WTC11 (cell line): ENCODE data around the gene ANKRD52. TPM values are rescaled to one million over a fixed set of nuclear protein-coding genes. Genes with fewer than 3 reads are reported as not detected.

ENCODE experiments used
- ATF1 ChIP-seq: sonication (generic); formaldehyde crosslinking; IDR thresholded peaks from 2 replicates; pipeline ENCODE4 v1.8.1; 2023; ENCODE audit warnings: mild to moderate bottlenecking, moderate library complexity, missing genetic modification reagents
- FOXK1 ChIP-seq: sonication (generic); formaldehyde crosslinking; IDR thresholded peaks from 2 replicates; pipeline ENCODE4 v1.8.0; 2022; ENCODE audit warnings: mild to moderate bottlenecking, moderate library complexity, missing genetic modification reagents
- GABPB1 ChIP-seq: sonication (generic); formaldehyde crosslinking; IDR thresholded peaks from 2 replicates; pipeline ENCODE4 v1.8.1; 2023; ENCODE audit warnings: mild to moderate bottlenecking, missing genetic modification reagents
- GRHL2 ChIP-seq: fragments of 250-450 bp; sonication (Bioruptor Pico); IDR thresholded peaks from 2 replicates; pipeline ENCODE4 v1.8.0; 2022; ENCODE audit warnings: mild to moderate bottlenecking, moderate library complexity; ENCODE audit not compliant: insufficient replicate concordance, severe bottlenecking
- JAZF1 ChIP-seq: fragments of 250-450 bp; sonication (Bioruptor Pico); IDR thresholded peaks from 2 replicates; pipeline ENCODE4 v1.9.0; 2021; ENCODE audit warnings: moderate library complexity, mild to moderate bottlenecking, inconsistent platforms
- MXD4 ChIP-seq: fragments of 250-450 bp; sonication (Bioruptor Pico); IDR thresholded peaks from 2 replicates; pipeline ENCODE4 v1.8.0; 2021; ENCODE audit warnings: mild to moderate bottlenecking, moderate library complexity, borderline replicate concordance
- NFATC4 ChIP-seq: fragments of 250-450 bp; sonication (Bioruptor Pico); IDR thresholded peaks from 2 replicates; pipeline ENCODE4 v1.9.0; 2021; ENCODE audit warnings: mild to moderate bottlenecking
- NFYB ChIP-seq: sonication (generic); formaldehyde crosslinking; conservative IDR thresholded peaks from 2 replicates; pipeline ENCODE4 v1.8.0; 2022; ENCODE audit warnings: low read depth, missing genetic modification reagents
- RELA ChIP-seq: sonication (generic); formaldehyde crosslinking; IDR thresholded peaks from 2 replicates; pipeline ENCODE4 v1.8.1; 2022; ENCODE audit warnings: missing genetic modification reagents, mild to moderate bottlenecking, borderline replicate concordance
- SOX15 ChIP-seq: fragments of 250-450 bp; sonication (Bioruptor Pico); IDR thresholded peaks from 2 replicates; pipeline ENCODE4 v1.9.0; 2021; ENCODE audit warnings: mild to moderate bottlenecking
- ZNF121 ChIP-seq: sonication (generic); formaldehyde crosslinking; IDR thresholded peaks from 2 replicates; pipeline ENCODE4 v1.8.0; 2023; ENCODE audit warnings: missing genetic modification reagents
- ZNF232 ChIP-seq: sonication (generic); formaldehyde crosslinking; IDR thresholded peaks from 2 replicates; pipeline ENCODE4 v1.8.0; 2022; ENCODE audit warnings: mild to moderate bottlenecking, missing genetic modification reagents
- total RNA-seq: library from RNA; stranded (reverse); gene quantifications from 3 replicates; pipeline ENCODE4 v1.2.3, GENCODE V29; 2021
- TF ChIP-seq, protein P1 (sequence below): sonication (generic); formaldehyde crosslinking; IDR thresholded peaks from 2 replicates; pipeline ENCODE4 v1.8.0; 2023; ENCODE audit warnings: missing genetic modification reagents, mild to moderate bottlenecking, borderline replicate concordance
- TF ChIP-seq, protein P2 (sequence below): fragments of 250-450 bp; sonication (Bioruptor Pico); IDR thresholded peaks from 2 replicates; pipeline ENCODE4 v1.8.0; 2021; ENCODE audit warnings: mild to moderate bottlenecking
- TF ChIP-seq, protein P3 (sequence below): sonication (generic); formaldehyde crosslinking; conservative IDR thresholded peaks from 2 replicates; pipeline ENCODE4 v1.8.1; 2022; ENCODE audit warnings: mild to moderate bottlenecking, missing genetic modification reagents
- TF ChIP-seq, protein P4 (sequence below): fragments of 250-450 bp; sonication (Bioruptor Pico); IDR thresholded peaks from 2 replicates; pipeline ENCODE4 v1.9.0; 2021; ENCODE audit warnings: mild to moderate bottlenecking
- TF ChIP-seq, protein P5 (sequence below): fragments of 250-450 bp; sonication (Bioruptor Pico); conservative IDR thresholded peaks from 2 replicates; pipeline ENCODE4 v1.9.0; 2021; ENCODE audit warnings: mild to moderate bottlenecking
- TF ChIP-seq, protein P6 (sequence below): sonication (generic); formaldehyde crosslinking; IDR thresholded peaks from 2 replicates; pipeline ENCODE4 v1.8.1; 2022; ENCODE audit warnings: low read depth, missing genetic modification reagents, borderline replicate concordance

ANKRD52 gene
- total RNA-seq, 1 experiment from 2014 or later: 41.2 TPM

DNA sequence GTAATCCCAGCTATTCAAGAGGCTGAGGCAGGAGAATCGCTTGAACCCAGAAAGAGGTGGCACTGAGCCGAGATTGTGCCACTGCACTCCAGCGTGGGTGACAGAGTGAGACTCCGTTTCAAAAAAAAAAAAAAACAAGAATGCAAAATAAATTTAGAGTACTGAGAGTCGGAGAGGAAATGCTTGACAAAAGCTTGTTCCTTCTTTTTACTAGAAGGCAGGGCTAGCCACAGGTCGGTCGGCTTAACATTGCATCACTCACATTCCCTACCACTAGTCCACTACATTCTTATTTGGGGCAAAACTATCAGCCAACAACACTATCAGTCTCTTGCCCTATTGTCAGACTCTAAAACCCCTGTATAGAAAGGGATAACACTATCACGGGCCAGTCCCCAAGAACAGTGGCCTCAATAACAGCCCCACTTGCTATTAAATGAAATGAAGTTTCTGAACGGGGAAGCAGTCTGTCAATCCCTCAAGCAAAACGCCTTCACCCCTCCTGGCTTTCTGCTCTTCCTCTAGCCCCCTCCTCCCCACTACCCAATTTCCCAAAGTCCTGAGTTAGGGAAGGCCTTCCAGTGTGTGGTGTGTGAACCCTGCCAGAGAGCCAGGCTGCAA lies 37.5 kb downstream of the ANKRD52 start (continued):
- TF ChIP-seq, protein P1, sequence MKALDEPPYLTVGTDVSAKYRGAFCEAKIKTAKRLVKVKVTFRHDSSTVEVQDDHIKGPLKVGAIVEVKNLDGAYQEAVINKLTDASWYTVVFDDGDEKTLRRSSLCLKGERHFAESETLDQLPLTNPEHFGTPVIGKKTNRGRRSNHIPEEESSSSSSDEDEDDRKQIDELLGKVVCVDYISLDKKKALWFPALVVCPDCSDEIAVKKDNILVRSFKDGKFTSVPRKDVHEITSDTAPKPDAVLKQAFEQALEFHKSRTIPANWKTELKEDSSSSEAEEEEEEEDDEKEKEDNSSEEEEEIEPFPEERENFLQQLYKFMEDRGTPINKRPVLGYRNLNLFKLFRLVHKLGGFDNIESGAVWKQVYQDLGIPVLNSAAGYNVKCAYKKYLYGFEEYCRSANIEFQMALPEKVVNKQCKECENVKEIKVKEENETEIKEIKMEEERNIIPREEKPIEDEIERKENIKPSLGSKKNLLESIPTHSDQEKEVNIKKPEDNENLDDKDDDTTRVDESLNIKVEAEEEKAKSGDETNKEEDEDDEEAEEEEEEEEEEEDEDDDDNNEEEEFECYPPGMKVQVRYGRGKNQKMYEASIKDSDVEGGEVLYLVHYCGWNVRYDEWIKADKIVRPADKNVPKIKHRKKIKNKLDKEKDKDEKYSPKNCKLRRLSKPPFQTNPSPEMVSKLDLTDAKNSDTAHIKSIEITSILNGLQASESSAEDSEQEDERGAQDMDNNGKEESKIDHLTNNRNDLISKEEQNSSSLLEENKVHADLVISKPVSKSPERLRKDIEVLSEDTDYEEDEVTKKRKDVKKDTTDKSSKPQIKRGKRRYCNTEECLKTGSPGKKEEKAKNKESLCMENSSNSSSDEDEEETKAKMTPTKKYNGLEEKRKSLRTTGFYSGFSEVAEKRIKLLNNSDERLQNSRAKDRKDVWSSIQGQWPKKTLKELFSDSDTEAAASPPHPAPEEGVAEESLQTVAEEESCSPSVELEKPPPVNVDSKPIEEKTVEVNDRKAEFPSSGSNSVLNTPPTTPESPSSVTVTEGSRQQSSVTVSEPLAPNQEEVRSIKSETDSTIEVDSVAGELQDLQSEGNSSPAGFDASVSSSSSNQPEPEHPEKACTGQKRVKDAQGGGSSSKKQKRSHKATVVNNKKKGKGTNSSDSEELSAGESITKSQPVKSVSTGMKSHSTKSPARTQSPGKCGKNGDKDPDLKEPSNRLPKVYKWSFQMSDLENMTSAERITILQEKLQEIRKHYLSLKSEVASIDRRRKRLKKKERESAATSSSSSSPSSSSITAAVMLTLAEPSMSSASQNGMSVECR (CRISPR knock-in tag): peak; percentile 26; the same call in 1 of the 2 replicates
- TF ChIP-seq FOXK1 (CRISPR knock-in tag) (no peak), ZNF121 (CRISPR knock-in tag) (no peak), MXD4 (CRISPR knock-in tag) (no peak), SOX15 (CRISPR knock-in tag) (no peak), NFATC4 (CRISPR knock-in tag) (0 out of 2 replicates have a peak, but pooled peaks have one; percentile 30), RELA (CRISPR knock-in tag) (no peak), ZNF232 (CRISPR knock-in tag) (no peak), GABPB1 (CRISPR knock-in tag) (peak; percentile 89), GRHL2 (CRISPR knock-in tag) (no peak), NFYB (CRISPR knock-in tag) (no peak), JAZF1 (no peak), ATF1 (CRISPR knock-in tag) (no peak)
- TF ChIP-seq, protein P2, sequence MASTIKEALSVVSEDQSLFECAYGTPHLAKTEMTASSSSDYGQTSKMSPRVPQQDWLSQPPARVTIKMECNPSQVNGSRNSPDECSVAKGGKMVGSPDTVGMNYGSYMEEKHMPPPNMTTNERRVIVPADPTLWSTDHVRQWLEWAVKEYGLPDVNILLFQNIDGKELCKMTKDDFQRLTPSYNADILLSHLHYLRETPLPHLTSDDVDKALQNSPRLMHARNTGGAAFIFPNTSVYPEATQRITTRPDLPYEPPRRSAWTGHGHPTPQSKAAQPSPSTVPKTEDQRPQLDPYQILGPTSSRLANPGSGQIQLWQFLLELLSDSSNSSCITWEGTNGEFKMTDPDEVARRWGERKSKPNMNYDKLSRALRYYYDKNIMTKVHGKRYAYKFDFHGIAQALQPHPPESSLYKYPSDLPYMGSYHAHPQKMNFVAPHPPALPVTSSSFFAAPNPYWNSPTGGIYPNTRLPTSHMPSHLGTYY (CRISPR knock-in tag): no peak
- TF ChIP-seq, protein P3, sequence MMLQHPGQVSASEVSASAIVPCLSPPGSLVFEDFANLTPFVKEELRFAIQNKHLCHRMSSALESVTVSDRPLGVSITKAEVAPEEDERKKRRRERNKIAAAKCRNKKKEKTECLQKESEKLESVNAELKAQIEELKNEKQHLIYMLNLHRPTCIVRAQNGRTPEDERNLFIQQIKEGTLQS (CRISPR knock-in tag): no peak
- TF ChIP-seq, protein P4, sequence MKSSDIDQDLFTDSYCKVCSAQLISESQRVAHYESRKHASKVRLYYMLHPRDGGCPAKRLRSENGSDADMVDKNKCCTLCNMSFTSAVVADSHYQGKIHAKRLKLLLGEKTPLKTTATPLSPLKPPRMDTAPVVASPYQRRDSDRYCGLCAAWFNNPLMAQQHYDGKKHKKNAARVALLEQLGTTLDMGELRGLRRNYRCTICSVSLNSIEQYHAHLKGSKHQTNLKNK (CRISPR knock-in tag): no peak
- TF ChIP-seq, protein P5, sequence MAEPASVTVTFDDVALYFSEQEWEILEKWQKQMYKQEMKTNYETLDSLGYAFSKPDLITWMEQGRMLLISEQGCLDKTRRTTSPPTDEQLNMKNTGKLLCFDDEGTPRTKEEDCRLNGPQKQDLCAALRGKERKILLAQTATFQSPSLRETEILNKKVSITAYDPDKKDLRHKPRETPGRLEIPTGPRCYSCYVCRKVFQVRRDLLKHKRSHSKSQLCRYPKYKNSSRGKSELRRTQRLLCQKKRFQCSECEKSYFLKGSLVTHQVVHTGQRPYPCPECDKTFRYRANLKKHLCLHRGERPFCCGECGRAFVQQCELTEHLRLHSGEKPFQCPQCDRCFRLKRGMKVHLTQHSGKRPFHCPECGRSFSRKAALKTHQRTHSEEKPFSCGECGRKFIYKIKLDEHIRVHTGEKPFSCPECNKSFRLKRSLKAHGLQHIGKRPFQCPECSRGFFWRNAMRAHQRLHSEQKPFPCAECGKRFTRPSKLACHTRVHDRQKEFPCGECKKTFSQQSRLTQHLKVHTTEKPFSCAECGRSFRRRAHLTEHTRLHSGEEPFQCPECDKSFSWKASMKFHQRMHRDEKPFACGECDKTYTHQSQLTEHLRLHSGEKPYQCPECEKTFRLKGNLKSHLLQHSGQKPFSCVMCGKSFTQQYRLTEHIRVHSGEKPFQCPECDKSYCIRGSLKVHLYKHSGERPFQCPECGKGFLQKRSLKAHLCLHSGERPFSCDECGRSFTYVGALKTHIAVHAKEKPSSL: no peak
- TF ChIP-seq, protein P6, sequence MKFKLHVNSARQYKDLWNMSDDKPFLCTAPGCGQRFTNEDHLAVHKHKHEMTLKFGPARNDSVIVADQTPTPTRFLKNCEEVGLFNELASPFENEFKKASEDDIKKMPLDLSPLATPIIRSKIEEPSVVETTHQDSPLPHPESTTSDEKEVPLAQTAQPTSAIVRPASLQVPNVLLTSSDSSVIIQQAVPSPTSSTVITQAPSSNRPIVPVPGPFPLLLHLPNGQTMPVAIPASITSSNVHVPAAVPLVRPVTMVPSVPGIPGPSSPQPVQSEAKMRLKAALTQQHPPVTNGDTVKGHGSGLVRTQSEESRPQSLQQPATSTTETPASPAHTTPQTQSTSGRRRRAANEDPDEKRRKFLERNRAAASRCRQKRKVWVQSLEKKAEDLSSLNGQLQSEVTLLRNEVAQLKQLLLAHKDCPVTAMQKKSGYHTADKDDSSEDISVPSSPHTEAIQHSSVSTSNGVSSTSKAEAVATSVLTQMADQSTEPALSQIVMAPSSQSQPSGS (CRISPR knock-in tag): no peak
